ENCODE data around the gene NPW. TPM values are rescaled to one million over a fixed set of nuclear protein-coding genes. Genes with fewer than 3 reads are reported as not detected.

Gene NPW
- total and polyA plus RNA-seq, 2 of the 8 experiments (the other 6 are each of a cell fraction or from before 2014, with no cell fraction given): 4.0 to 10.3 TPM

DNA sequence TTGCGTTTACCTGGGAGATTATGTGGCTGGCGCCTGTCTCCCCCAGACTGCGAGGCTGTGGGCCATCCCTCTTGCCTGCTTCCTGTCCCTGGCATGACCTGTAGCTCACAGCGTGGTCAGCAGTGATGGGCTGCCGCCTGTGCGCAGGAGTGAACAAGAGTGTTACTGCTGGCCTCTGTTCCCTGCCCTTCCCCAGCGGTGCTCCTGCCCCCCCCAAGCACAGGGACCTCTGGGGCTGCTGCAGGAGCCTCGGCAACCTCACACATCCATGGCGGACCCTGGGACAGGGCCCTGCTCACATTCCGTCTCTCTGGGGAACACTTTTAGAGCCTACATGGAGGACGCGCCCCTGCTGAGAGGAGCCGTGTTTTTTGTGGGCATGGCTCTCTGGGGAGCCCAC is 38.8 kb downstream of the NPW start:
- H2AFZ ChIP-seq (ENCODE audit: low read length): no peak overlapping the region
- POLR2A ChIA-PET (ENCODE audit: partially characterized antibody): interaction anchor here (1.3 to 1.6 kb wide), 3 partner anchors 14 to 97 kb away, joined by 4 to 5 read pairs (median 5); no protein-coding TSS in a partner anchor
- DNase-seq (ENCODE audit: low read depth in 1 of 2, low spot score in 2 of 2): no peak
- no peak overlapping the region for H2BK120ac ChIP-seq (replicated peaks; ENCODE audit: low read depth, low read length)
- H4K8ac ChIP-seq (ENCODE audit: extremely low read depth, insufficient read depth, low read length): no peak overlapping the region
- no peak overlapping the region for H3K4me2 ChIP-seq (ENCODE audit: insufficient read depth in 1 of 2, low read depth in 2 of 2, low read length in 2 of 2)
- H3K56ac ChIP-seq (replicated peaks; ENCODE audit: insufficient read length, low read depth, low read length): no peak overlapping the region
- no peak overlapping the region for H3K4me3 ChIP-seq (ENCODE audit: extremely low read depth in 1 of 4, insufficient read depth in 2 of 4, low read depth in 3 of 4, low read length in 4 of 4)
- no peak overlapping the region for H2BK12ac ChIP-seq (ENCODE audit: low read depth, low read length)
- H3K14ac ChIP-seq (ENCODE audit: insufficient read length): no peak overlapping the region
- no peak overlapping the region for H3K4ac ChIP-seq (replicated peaks; ENCODE audit: insufficient read length, low read depth, low read length)
- no peaks in the 10 kb centered on the region for H3K9me3 ChIP-seq (ENCODE audit: insufficient read depth in 2 of 2, low read depth in 1 of 2, low read length in 1 of 2)
- H4K20me1 ChIP-seq (replicated peaks in 1 of 2; ENCODE audit: control insufficient read depth in 1 of 2, insufficient read depth in 2 of 2, low read length in 2 of 2): peaks cover 2 to 14% of the 10 kb centered on the region in 2 experiments
- H2BK20ac ChIP-seq (ENCODE audit: low read length): no peak overlapping the region
- H3K23me2 ChIP-seq (ENCODE audit: low read depth, low read length): no peaks in the 10 kb centered on the region
- H4K5ac ChIP-seq (ENCODE audit: insufficient read length, low read depth, low read length): no peak overlapping the region
- no peaks in the 10 kb centered on the region for H3K27me3 ChIP-seq (replicated peaks in 1 of 4; ENCODE audit: control insufficient read depth in 3 of 4, extremely low read depth in 1 of 4, insufficient read depth in 3 of 4, low read length in 3 of 4)
- H3K23ac ChIP-seq (ENCODE audit: insufficient read length): no peak overlapping the region
- H2BK15ac ChIP-seq (ENCODE audit: low read length): no peak overlapping the region
- H2AK5ac ChIP-seq (ENCODE audit: low read depth, low read length): no peak overlapping the region
- H2BK5ac ChIP-seq (ENCODE audit: low read depth, low read length): no peak overlapping the region
- no peak overlapping the region for H3K18ac ChIP-seq (ENCODE audit: extremely low read depth, low read length)
- H3K4me1 ChIP-seq (replicated peaks in 1 of 4; ENCODE audit: control insufficient read depth in 3 of 4, insufficient read depth in 4 of 4, low read length in 3 of 4): no peaks in the 10 kb centered on the region
- H4K91ac ChIP-seq (replicated peaks; ENCODE audit: insufficient read length, low read length): no peak overlapping the region
- no peaks in the 10 kb centered on the region for H3K79me1 ChIP-seq (ENCODE audit: low read depth, low read length)
- no peak overlapping the region for H3K9ac ChIP-seq (replicated peaks in 1 of 4; ENCODE audit: extremely low read depth in 1 of 4, low read depth in 3 of 4, low read length in 3 of 4)
- 86% methylated on average over 12 of the region's 13 CpGs; no CpG with 5 or more reads in 1 of the 2 experiments for WGBS, 2 experiments (ENCODE audit: extremely low coverage in 1 of 2, insufficient coverage in 1 of 2, insufficient read length in 1 of 2, insufficient replicate concordance in 2 of 2, low coverage in 1 of 2, low lambda C conversion rate in 2 of 2, missing lambda C conversion rate in 1 of 2)
- no peaks in the 10 kb centered on the region for H3K79me2 ChIP-seq (ENCODE audit: control insufficient read depth in 1 of 2, insufficient read depth in 2 of 2, low read length in 2 of 2)
- no peak for FAIRE-seq
- CTCF ChIA-PET (ENCODE audit: partially characterized antibody): interaction anchor here (0.9 to 1.0 kb wide), 3 partner anchors 13 to 82 kb away, joined by 3 read pairs; no protein-coding TSS in a partner anchor
- 0 out of 2 replicates have a peak overlapping the region, but pooled peaks have one; percentile 45 for H3K27ac ChIP-seq (ENCODE audit: low read depth, low read length)
- H3K36me3 ChIP-seq (ENCODE audit: control insufficient read depth in 2 of 4, insufficient read depth in 4 of 4, low read length in 3 of 4): peaks cover 0 to 9% (median 1%) of the 10 kb centered on the region in 4 experiments; a peak in 4 of 8 replicates
- TF ChIP-seq GTF2F1 (IDR thresholded peaks at IDR 0.05; ENCODE audit: borderline replicate concordance, low read depth, low read length): no peak
- TF ChIP-seq ASH2L (IDR thresholded peaks at IDR 0.05; ENCODE audit: low read length): no peak
- TF ChIP-seq POLR2A (IDR thresholded peaks at IDR 0.05; ENCODE audit: control extremely low read depth in 1 of 2, low read depth in 2 of 2, low read length in 2 of 2): no peak
- no peak for TF ChIP-seq CREB1 (IDR thresholded peaks at IDR 0.05)
- TF ChIP-seq TAF7 (optimal IDR thresholded peaks at IDR 0.05; ENCODE audit: borderline replicate concordance, low read depth, low read length): no peak
- no peak for TF ChIP-seq RXRA (IDR thresholded peaks at IDR 0.05; ENCODE audit: insufficient read depth, low read depth, low read length)
- TF ChIP-seq SP2 (IDR thresholded peaks at IDR 0.05; ENCODE audit: low read length): no peak
- TF ChIP-seq, protein P1, sequence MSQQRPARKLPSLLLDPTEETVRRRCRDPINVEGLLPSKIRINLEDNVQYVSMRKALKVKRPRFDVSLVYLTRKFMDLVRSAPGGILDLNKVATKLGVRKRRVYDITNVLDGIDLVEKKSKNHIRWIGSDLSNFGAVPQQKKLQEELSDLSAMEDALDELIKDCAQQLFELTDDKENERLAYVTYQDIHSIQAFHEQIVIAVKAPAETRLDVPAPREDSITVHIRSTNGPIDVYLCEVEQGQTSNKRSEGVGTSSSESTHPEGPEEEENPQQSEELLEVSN (IDR thresholded peaks at IDR 0.05): no peak
- TF ChIP-seq CBX5 (IDR thresholded peaks at IDR 0.05; ENCODE audit: low read depth, low read length): no peak
- TF ChIP-seq TCF12 (IDR thresholded peaks at IDR 0.05; ENCODE audit: low read depth, low read length): no peak
- no peak for TF ChIP-seq KDM4A (IDR thresholded peaks at IDR 0.05; ENCODE audit: low read depth, low read length, severe bottlenecking)
- TF ChIP-seq SIRT6 (IDR thresholded peaks at IDR 0.05; ENCODE audit: low read length): no peak
- TF ChIP-seq EZH2 (IDR thresholded peaks at IDR 0.05; ENCODE audit: low read depth, low read length, severe bottlenecking): no peak
- TF ChIP-seq HDAC6 (IDR thresholded peaks at IDR 0.05; ENCODE audit: low read depth, low read length): no peak
- no peak for TF ChIP-seq SUZ12 (IDR thresholded peaks at IDR 0.05; ENCODE audit: low read length)
